Chondrocyte (in vitro differentiated cells): Measurements from ENCODE around the gene OR10A5. TPM values are rescaled to one million over a fixed set of nuclear protein-coding genes. Genes with fewer than 3 reads are reported as not detected.

Source experiments
- DNase-seq: peaks from one replicate; pipeline ENCODE4 v3.0.0; 2021; ENCODE audit warnings: mixed read lengths, low spot score
- H3K27ac Mint-ChIP-seq: one replicate; pipeline ENCODE4 v1.8.0; 2021; ENCODE audit warnings: mild to moderate bottlenecking, moderate library complexity, mixed read lengths; ENCODE audit not compliant: unreplicated experiment
- H3K27me3 Mint-ChIP-seq: 2 replicates; pipeline ENCODE4 v1.8.0; 2021; ENCODE audit warnings: low read depth, mixed read lengths
- H3K36me3 Mint-ChIP-seq: 2 replicates; pipeline ENCODE4 v1.8.0; 2021; ENCODE audit warnings: low read depth, mixed read lengths
- H3K4me1 Mint-ChIP-seq: 2 replicates; pipeline ENCODE4 v1.8.0; 2021; ENCODE audit warnings: low read depth, mild to moderate bottlenecking, mixed read lengths
- H3K4me3 Mint-ChIP-seq: one replicate; pipeline ENCODE4 v1.8.0; 2021; ENCODE audit warnings: mild to moderate bottlenecking, moderate library complexity, mixed read lengths; ENCODE audit not compliant: unreplicated experiment
- H3K9me3 Mint-ChIP-seq: 2 replicates; pipeline ENCODE4 v1.8.0; 2021; ENCODE audit warnings: low read depth, mixed read lengths
- total RNA-seq: library from RNA; stranded (reverse); gene quantifications from 3 replicates; pipeline ENCODE4 v1.2.1, GENCODE V29; 2021
- TF ChIP-seq, protein P1 (sequence below): fragments of 200-600 bp; sonication (generic); IDR thresholded peaks from 2 replicates; pipeline ENCODE4 v1.5.0; 2021; ENCODE audit warnings: antibody characterized with exemption, mild to moderate bottlenecking, moderate library complexity

Gene OR10A5
- total RNA-seq, 1 donor from 2014 or later: not detected

DNA sequence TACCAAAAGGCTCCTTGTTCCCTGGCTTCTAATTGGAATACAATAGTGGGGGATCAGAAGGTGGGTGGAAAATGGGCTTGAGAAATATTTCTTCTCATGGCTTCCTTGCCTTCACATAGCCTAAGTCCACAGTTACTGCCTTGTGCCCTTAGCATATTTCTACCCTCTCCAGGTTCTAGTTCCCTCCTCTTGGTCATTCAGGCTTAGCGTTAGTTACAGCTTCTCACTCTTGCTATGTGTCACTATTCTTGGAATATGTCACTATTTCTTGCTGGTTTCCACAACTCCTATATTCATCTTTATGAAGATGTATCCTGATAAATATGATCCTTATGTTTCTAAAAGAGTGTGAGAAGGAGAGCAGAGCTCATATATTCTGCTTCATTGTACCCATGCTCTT, 44.4 kb downstream of the OR10A5 start:
- no peak for DNase-seq
- Mint-ChIP-seq H3K9me3 (no peaks in the 10 kb centered on the region), H3K4me1 (no peaks in the 10 kb centered on the region), H3K27ac (no peak overlapping the region), H3K36me3 (no peaks in the 10 kb centered on the region), H3K27me3 (peaks cover 4% of the 10 kb centered on the region), H3K4me3 (no peak overlapping the region)
- TF ChIP-seq, protein P1, sequence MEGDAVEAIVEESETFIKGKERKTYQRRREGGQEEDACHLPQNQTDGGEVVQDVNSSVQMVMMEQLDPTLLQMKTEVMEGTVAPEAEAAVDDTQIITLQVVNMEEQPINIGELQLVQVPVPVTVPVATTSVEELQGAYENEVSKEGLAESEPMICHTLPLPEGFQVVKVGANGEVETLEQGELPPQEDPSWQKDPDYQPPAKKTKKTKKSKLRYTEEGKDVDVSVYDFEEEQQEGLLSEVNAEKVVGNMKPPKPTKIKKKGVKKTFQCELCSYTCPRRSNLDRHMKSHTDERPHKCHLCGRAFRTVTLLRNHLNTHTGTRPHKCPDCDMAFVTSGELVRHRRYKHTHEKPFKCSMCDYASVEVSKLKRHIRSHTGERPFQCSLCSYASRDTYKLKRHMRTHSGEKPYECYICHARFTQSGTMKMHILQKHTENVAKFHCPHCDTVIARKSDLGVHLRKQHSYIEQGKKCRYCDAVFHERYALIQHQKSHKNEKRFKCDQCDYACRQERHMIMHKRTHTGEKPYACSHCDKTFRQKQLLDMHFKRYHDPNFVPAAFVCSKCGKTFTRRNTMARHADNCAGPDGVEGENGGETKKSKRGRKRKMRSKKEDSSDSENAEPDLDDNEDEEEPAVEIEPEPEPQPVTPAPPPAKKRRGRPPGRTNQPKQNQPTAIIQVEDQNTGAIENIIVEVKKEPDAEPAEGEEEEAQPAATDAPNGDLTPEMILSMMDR: no peak

DNA sequence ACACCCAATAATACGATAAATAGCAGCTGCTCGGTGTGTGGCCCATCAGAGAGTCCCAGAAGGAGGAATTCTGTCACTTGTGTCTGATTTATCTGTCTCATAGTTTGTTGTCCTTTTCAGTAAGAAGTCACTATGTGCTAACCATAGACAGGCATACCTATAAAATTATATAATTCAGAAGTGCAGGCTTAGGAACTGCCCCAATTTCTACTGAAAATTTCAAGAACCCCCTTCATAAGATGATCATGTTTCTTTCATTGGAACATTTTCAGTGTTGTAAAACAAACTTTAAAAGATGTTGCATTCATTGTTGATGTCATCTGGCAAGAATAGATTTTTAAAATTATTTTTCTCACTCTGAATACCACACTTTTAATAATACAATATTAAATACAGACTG, 46.9 kb downstream of the OR10A5 start, which contains the start of gene OR2D2:
Gene OR2D2 (minus strand): TSS at position 101 of the 400 bp plus-strand sequence. CDS start 0 bp downstream, at position 101.
- Mint-ChIP-seq H3K27me3 (no peaks in the 10 kb centered on the region), H3K27ac (no peak within 1 kb of the TSS), H3K4me3 (no peak within 1 kb of the TSS), H3K4me1 (no peaks in the 10 kb centered on the region), H3K36me3 (no peaks in the 10 kb centered on the region), H3K9me3 (no peaks in the 10 kb centered on the region)
- TF ChIP-seq, protein P1: no peak
- no peak for DNase-seq

DNA sequence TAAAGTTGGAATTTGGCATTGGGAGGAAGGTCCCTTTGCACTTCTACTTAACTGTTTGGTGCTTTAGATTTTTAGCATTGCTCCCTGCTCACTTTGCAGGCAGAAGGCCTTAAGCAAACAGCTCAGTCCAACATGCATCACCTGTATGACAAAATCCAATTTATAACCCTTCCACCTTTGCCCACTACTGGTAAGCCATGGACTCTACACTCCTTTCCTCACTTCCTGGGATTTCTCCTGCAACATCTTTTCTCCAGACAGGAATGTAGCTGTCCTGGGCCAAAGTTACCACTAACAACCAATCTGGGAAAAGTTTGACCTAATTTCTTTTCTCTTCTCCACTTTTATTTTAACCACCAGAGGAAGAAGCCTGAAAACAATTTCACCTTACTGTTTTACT, 48.6 kb downstream of the OR10A5 start:
- no peaks in the 10 kb centered on the region for H3K4me1 Mint-ChIP-seq
- TF ChIP-seq, protein P1: no peak
- no peak for DNase-seq
- H3K4me3 Mint-ChIP-seq: no peak overlapping the region
- H3K27me3 Mint-ChIP-seq: no peaks in the 10 kb centered on the region
- no peaks in the 10 kb centered on the region for H3K9me3 Mint-ChIP-seq
- no peak overlapping the region for H3K27ac Mint-ChIP-seq
- H3K36me3 Mint-ChIP-seq: no peaks in the 10 kb centered on the region

DNA sequence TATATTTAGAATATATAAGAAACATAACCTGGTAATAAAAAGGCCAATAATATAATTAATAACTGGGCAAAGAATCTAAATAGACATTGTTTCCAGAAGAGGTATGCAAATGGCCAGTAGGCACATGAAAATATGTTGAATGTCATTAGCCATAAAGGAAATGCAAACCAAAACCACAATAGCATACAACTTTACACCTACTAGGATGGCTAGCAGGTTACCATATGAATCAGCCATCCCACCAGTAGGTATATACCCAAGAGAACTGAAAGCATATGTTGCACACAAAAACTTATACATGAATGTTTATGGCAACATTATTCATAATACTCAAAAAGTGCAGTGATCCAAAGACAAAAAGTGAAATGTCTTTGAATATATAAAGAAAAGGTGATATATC, 49.5 kb downstream of the OR10A5 start:
- no peak overlapping the region for H3K27ac Mint-ChIP-seq
- TF ChIP-seq, protein P1: no peak
- DNase-seq: no peak
- H3K27me3 Mint-ChIP-seq: no peaks in the 10 kb centered on the region
- no peak overlapping the region for H3K4me3 Mint-ChIP-seq
- H3K36me3 Mint-ChIP-seq: no peaks in the 10 kb centered on the region
- no peaks in the 10 kb centered on the region for H3K4me1 Mint-ChIP-seq
- no peaks in the 10 kb centered on the region for H3K9me3 Mint-ChIP-seq

Other genes with a start within 250 kb of the OR10A5 start
- 12.8 to 15.7 TPM (median 15.1 TPM) in 3 replicates for gene RRP8, start 242.1 kb upstream of the OR10A5 start, total RNA-seq
- 200 to 258 TPM (median 248 TPM) in 3 replicates for gene ILK, start 241.9 kb upstream of the OR10A5 start, total RNA-seq
- 80.9 to 124 TPM (median 82.8 TPM) in 3 replicates for gene TAF10, start 233.5 kb upstream of the OR10A5 start, total RNA-seq
- 89.2 to 103 TPM (median 101 TPM) in 3 replicates for gene TPP1, start 226.3 kb upstream of the OR10A5 start, total RNA-seq
- gene DCHS1, start 189.9 kb upstream of the OR10A5 start, total RNA-seq: 33.1 to 34.6 TPM (median 33.4 TPM) in 3 replicates
- gene MRPL17, start 162.3 kb upstream of the OR10A5 start, total RNA-seq: 45.5 to 79.0 TPM (median 48.6 TPM) in 3 replicates
- gene OR2AG2, start 73.7 kb upstream of the OR10A5 start, total RNA-seq: 0.07 to 0.21 TPM in 2 of 3 replicates, not detected in the other
- not detected in 3 replicates for gene OR2AG1, start 62.7 kb upstream of the OR10A5 start, total RNA-seq
- gene OR6A2, start 46.0 kb upstream of the OR10A5 start, total RNA-seq: 0.19 to 0.23 TPM in 2 of 3 replicates, not detected in the other
- gene OR10A2, start 17.4 kb downstream of the OR10A5 start, total RNA-seq: not detected in 3 replicates
- not detected in 3 replicates for gene OR10A4, start 30.9 kb downstream of the OR10A5 start, total RNA-seq
- gene OR2D2, start 46.8 kb downstream of the OR10A5 start, total RNA-seq: not detected in 3 replicates
- not detected in 3 replicates for gene OR2D3, start 75.3 kb downstream of the OR10A5 start, total RNA-seq
- 2.3 to 2.4 TPM (median 2.4 TPM) in 3 replicates for gene ZNF215, start 80.7 kb downstream of the OR10A5 start, total RNA-seq
- 1.4 to 3.1 TPM (median 2.5 TPM) in 3 replicates for gene ZNF214, start 174.7 kb downstream of the OR10A5 start, total RNA-seq
- 0.05 TPM in 1 of 3 replicates, not detected in the others for gene NLRP14, start 174.8 kb downstream of the OR10A5 start, total RNA-seq
- gene RBMXL2, start 243.3 kb downstream of the OR10A5 start, total RNA-seq: not detected in 3 replicates